HEK293 (cell line): ENCODE measurements around the gene ARHGEF28.

ENCODE experiments used
- MZF1 ChIP-seq: fragments of 450-650 bp; formaldehyde crosslinking; IDR thresholded peaks from 2 replicates; pipeline ENCODE4 v1.5.1; 2017; ENCODE audit warnings: missing biosample characterization, missing genetic modification characterization, borderline replicate concordance
- OVOL3 ChIP-seq: fragments of 450-650 bp; formaldehyde crosslinking; IDR thresholded peaks from 2 replicates; pipeline ENCODE4 v1.5.1; 2016; ENCODE audit warnings: missing biosample characterization, missing genetic modification characterization
- PRDM1 ChIP-seq: fragments of 450-650 bp; formaldehyde crosslinking; IDR thresholded peaks from 2 replicates; pipeline ENCODE4; 2016; ENCODE audit warnings: missing biosample characterization, missing genetic modification characterization
- PRDM10 ChIP-seq: fragments of 450-650 bp; formaldehyde crosslinking; IDR thresholded peaks from 2 replicates; pipeline ENCODE4 v1.5.1; 2016; ENCODE audit warnings: missing biosample characterization, missing genetic modification characterization
- SCRT2 ChIP-seq: fragments of 450-650 bp; formaldehyde crosslinking; IDR thresholded peaks from 2 replicates; pipeline ENCODE4 v1.5.1; 2016; ENCODE audit warnings: missing biosample characterization, missing genetic modification characterization
- ZBTB10 ChIP-seq: fragments of 450-650 bp; formaldehyde crosslinking; IDR thresholded peaks from 2 replicates; pipeline ENCODE4 v1.5.1; 2016; ENCODE audit warnings: missing biosample characterization, missing genetic modification characterization
- ZBTB48 ChIP-seq: fragments of 450-650 bp; formaldehyde crosslinking; IDR thresholded peaks from 2 replicates; pipeline ENCODE4 v1.5.1; 2016; ENCODE audit warnings: missing biosample characterization, missing genetic modification characterization
- ZFP3 ChIP-seq: fragments of 450-650 bp; formaldehyde crosslinking; IDR thresholded peaks from 2 replicates; pipeline ENCODE4 v1.5.1; 2016; ENCODE audit warnings: low read depth, missing biosample characterization, missing genetic modification characterization
- ZNF148 ChIP-seq: fragments of 450-650 bp; formaldehyde crosslinking; IDR thresholded peaks from 2 replicates; pipeline ENCODE4 v1.5.0; 2017; ENCODE audit warnings: missing biosample characterization, missing genetic modification characterization, borderline replicate concordance
- ZNF24 ChIP-seq: fragments of 450-650 bp; formaldehyde crosslinking; IDR thresholded peaks from 2 replicates; pipeline ENCODE4 v1.5.1; 2016; ENCODE audit warnings: missing biosample characterization, missing genetic modification characterization
- ZNF274 ChIP-seq, 2 experiments: fragments of 200-500 bp in 1 of 2; fragments of 450-650 bp in 1 of 2; sonication (Bioruptor generic) in 1 of 2; formaldehyde crosslinking in 1 of 2; IDR thresholded peaks; 2 replicates each; pipeline versions ENCODE4 v1.5.1 to v1.6.1; 2014 to 2016; ENCODE audit warnings: borderline replicate concordance in 1 of 2, inconsistent platforms in 1 of 2, low read length in 1 of 2, missing biosample characterization in 1 of 2, missing genetic modification characterization in 1 of 2
- ZNF335 ChIP-seq: fragments of 450-650 bp; formaldehyde crosslinking; conservative IDR thresholded peaks from 2 replicates; pipeline ENCODE4 v1.5.1; 2016; ENCODE audit warnings: missing biosample characterization, missing genetic modification characterization
- ZNF354C ChIP-seq: fragments of 450-650 bp; formaldehyde crosslinking; IDR thresholded peaks from 2 replicates; pipeline ENCODE4 v1.5.1; 2016; ENCODE audit warnings: missing biosample characterization, missing genetic modification characterization, low read depth, borderline replicate concordance
- ZNF426 ChIP-seq: fragments of 450-650 bp; formaldehyde crosslinking; IDR thresholded peaks from 2 replicates; pipeline ENCODE4 v1.5.1; 2017; ENCODE audit warnings: missing biosample characterization, missing genetic modification characterization, mild to moderate bottlenecking, inconsistent platforms, moderate library complexity
- ZNF513 ChIP-seq: fragments of 450-650 bp; IDR thresholded peaks from 2 replicates; pipeline ENCODE4 v1.5.1; 2018; ENCODE audit warnings: missing biosample characterization, missing genetic modification characterization
- ZNF518A ChIP-seq: fragments of 450-650 bp; formaldehyde crosslinking; conservative IDR thresholded peaks from 2 replicates; pipeline ENCODE4 v1.5.1; 2016; ENCODE audit warnings: low read depth, missing biosample characterization, missing genetic modification characterization
- ZNF629 ChIP-seq: fragments of 450-650 bp; formaldehyde crosslinking; IDR thresholded peaks from 2 replicates; pipeline ENCODE4 v1.5.1; 2017; ENCODE audit warnings: missing biosample characterization, missing genetic modification characterization
- ZNF660 ChIP-seq: fragments of 450-650 bp; IDR thresholded peaks from 2 replicates; pipeline ENCODE4 v1.5.1; 2018; ENCODE audit warnings: missing biosample characterization, mild to moderate bottlenecking, missing genetic modification characterization
- ZNF777 ChIP-seq: fragments of 450-650 bp; formaldehyde crosslinking; IDR thresholded peaks from 2 replicates; pipeline ENCODE4 v1.5.1; 2017; ENCODE audit warnings: missing biosample characterization, missing genetic modification characterization, borderline replicate concordance
- ZSCAN18 ChIP-seq: fragments of 450-650 bp; formaldehyde crosslinking; IDR thresholded peaks from 2 replicates; pipeline ENCODE4 v1.5.1; 2016; ENCODE audit warnings: missing biosample characterization, missing genetic modification characterization
- ZSCAN30 ChIP-seq: fragments of 450-650 bp; IDR thresholded peaks from 2 replicates; pipeline ENCODE4 v1.5.1; 2018; ENCODE audit warnings: missing biosample characterization, mild to moderate bottlenecking, missing genetic modification characterization, moderate library complexity

The ARHGEF28 gene

GRCh38 chr5:73911761-73912393, 285.9 kb downstream of the ARHGEF28 start (continued):
- TF ChIP-seq ZNF518A (tag by site-specific recombination) (peak; percentile 35; the same call in 1 of the 2 replicates), ZSCAN30 (peak; percentile 94), ZBTB48 (no peak), ZBTB10 (tag by site-specific recombination) (no peak), ZFP3 (no peak), ZNF629 (tag by site-specific recombination) (peak; percentile 84), PRDM10 (tag by site-specific recombination) (peak; percentile 22), ZNF354C (no peak), ZNF426 (tag by site-specific recombination) (no peak), ZNF335 (tag by site-specific recombination) (peak; percentile 47; the same call in 1 of the 2 replicates), ZNF660 (no peak), ZNF148 (peak; percentile 74; the same call in 1 of the 2 replicates), ZNF274 (IDR thresholded peaks at IDR 0.05; ENCODE audit: low read length) (no peak), ZNF274 (tag by site-specific recombination; IDR thresholded peaks at IDR 0.05; ENCODE audit: borderline replicate concordance) (no peak), OVOL3 (tag by site-specific recombination) (peak; percentile 85), ZSCAN18 (tag by site-specific recombination) (no peak; the same call in 1 of the 2 replicates), PRDM1 (tag by site-specific recombination) (no peak), MZF1 (peak; percentile 85; the same call in 1 of the 2 replicates), ZNF24 (tag by site-specific recombination) (peak; percentile 95), SCRT2 (peak; percentile 32; the same call in 1 of the 2 replicates), ZNF513 (tag by site-specific recombination) (no peak), ZNF777 (tag by site-specific recombination) (no peak)
